PFSK-1 (cell line): ENCODE data around the gene GSC.

Experiments
- FOXP2 ChIP-seq: optimal IDR thresholded peaks from 2 replicates; pipeline ENCODE3; 2011; ENCODE audit warnings: borderline replicate concordance, control low read depth, inconsistent platforms; ENCODE audit not compliant: insufficient read depth; ENCODE audit errors: extremely low read length, extremely low read depth
- POLR2AphosphoS5 ChIP-seq: IDR thresholded peaks from 2 replicates; pipeline ENCODE4 v1.6.1; 2012; ENCODE audit warnings: low read depth, mild to moderate bottlenecking, control low read depth, low read length, moderate library complexity
- REST ChIP-seq, 2 experiments: IDR thresholded peaks; 2 replicates each; pipeline versions ENCODE4 v1.6.1 to v1.8.0; 2011 to 2012; ENCODE audit warnings: low read depth in 2 of 2, low read length in 2 of 2, control low read depth in 1 of 2, inconsistent platforms in 1 of 2, mild to moderate bottlenecking in 1 of 2, moderate library complexity in 1 of 2; ENCODE audit not compliant: insufficient read depth in 1 of 2
- SIN3A ChIP-seq: IDR thresholded peaks from 2 replicates; pipeline ENCODE4 v1.6.1; 2012; ENCODE audit warnings: mild to moderate bottlenecking, low read length, moderate library complexity, borderline replicate concordance; ENCODE audit not compliant: insufficient read depth
- TAF1 ChIP-seq: IDR thresholded peaks from 2 replicates; pipeline ENCODE4 v1.6.1; 2012; ENCODE audit warnings: low read length, control low read depth, borderline replicate concordance; ENCODE audit not compliant: insufficient read depth

The GSC gene

GRCh38 chr14:94801225-94801624 lies 31.3 kb upstream of the GSC start:
- no peak for TF ChIP-seq TAF1
- TF ChIP-seq REST (IDR thresholded peaks at IDR 0.05; ENCODE audit: insufficient read depth in 1 of 2, low read depth in 2 of 2, low read length in 2 of 2), result no peak
- TF ChIP-seq POLR2AphosphoS5, result no peak
- TF ChIP-seq SIN3A, result no peak
- TF ChIP-seq FOXP2, result no peak

GRCh38 chr14:94797887-94798286 lies 28.0 kb upstream of the GSC start:
- no peak for TF ChIP-seq POLR2AphosphoS5
- no peak for TF ChIP-seq SIN3A
- TF ChIP-seq TAF1, result no peak
- no peak for TF ChIP-seq FOXP2
- TF ChIP-seq REST (IDR thresholded peaks at IDR 0.05; ENCODE audit: insufficient read depth in 1 of 2, low read depth in 2 of 2, low read length in 2 of 2), result no peak

- TF ChIP-seq TAF1 (no peak), SIN3A (no peak), POLR2AphosphoS5 (no peak), FOXP2 (no peak), REST (IDR thresholded peaks at IDR 0.05; ENCODE audit: insufficient read depth in 1 of 2, low read depth in 2 of 2, low read length in 2 of 2) (no peak)
These were observed 26.4 kb upstream of the GSC start for GRCh38 chr14:94796278-94796677.

GRCh38 chr14:94795372-94795771 lies 25.5 kb upstream of the GSC start:
- no peak for TF ChIP-seq FOXP2
- no peak for TF ChIP-seq POLR2AphosphoS5
- no peak for TF ChIP-seq REST (IDR thresholded peaks at IDR 0.05; ENCODE audit: insufficient read depth in 1 of 2, low read depth in 2 of 2, low read length in 2 of 2)
- no peak for TF ChIP-seq TAF1
- no peak for TF ChIP-seq SIN3A

GRCh38 chr14:94793901-94794300 lies 24.0 kb upstream of the GSC start:
- TF ChIP-seq POLR2AphosphoS5 (no peak), FOXP2 (no peak), SIN3A (no peak), REST (IDR thresholded peaks at IDR 0.05; ENCODE audit: insufficient read depth in 1 of 2, low read depth in 2 of 2, low read length in 2 of 2) (no peak), TAF1 (no peak)
